Activated CD4-positive, alpha-beta T cell treated with anti-CD3 and anti-CD28 coated beads for 24 hours (primary cell): ENCODE results near the gene RAB27B.

ENCODE experiments used
- DNase-seq, 2 donors: peaks; one replicate each; pipeline ENCODE4 v3.0.0-alpha.2; 2020; ENCODE audit warnings: low read depth in 2 of 2

The RAB27B gene

GRCh38 chr18:54910161-54910919, 82.1 kb downstream of the RAB27B start:
- no peak for DNase-seq

- no peak for DNase-seq
Measured at GRCh38 chr18:54911551-54911950, 83.3 kb downstream of the RAB27B start.

- no peak for DNase-seq
Measured at GRCh38 chr18:54914816-54915215, 86.5 kb downstream of the RAB27B start.

GRCh38 chr18:54916507-54916906, 88.2 kb downstream of the RAB27B start:
- DNase-seq: no peak

- no peak for DNase-seq
Measured at GRCh38 chr18:54918060-54918459, 89.8 kb downstream of the RAB27B start.

- DNase-seq: no peak
Measured at GRCh38 chr18:54919412-54919811, 91.1 kb downstream of the RAB27B start.

GRCh38 chr18:54923339-54923956, 95.2 kb downstream of the RAB27B start:
- no peak for DNase-seq

- DNase-seq: no peak
Measured at GRCh38 chr18:54924948-54925347, 96.7 kb downstream of the RAB27B start.

- no peak for DNase-seq
Measured at GRCh38 chr18:54926593-54927325, 98.5 kb downstream of the RAB27B start.

- no peak for DNase-seq
Measured at GRCh38 chr18:54928236-54928635, 100.0 kb downstream of the RAB27B start.

- no peak for DNase-seq
Measured at GRCh38 chr18:54931152-54931551, 102.9 kb downstream of the RAB27B start.

GRCh38 chr18:54932472-54932871, 104.2 kb downstream of the RAB27B start:
- no peak for DNase-seq

- no peak for DNase-seq
Measured at GRCh38 chr18:54938506-54938905, 110.2 kb downstream of the RAB27B start.

- no peak for DNase-seq
Measured at GRCh38 chr18:54939361-54939917, 111.2 kb downstream of the RAB27B start.

GRCh38 chr18:54942144-54942543, 113.9 kb downstream of the RAB27B start:
- DNase-seq: no peak

- no peak for DNase-seq
Measured at GRCh38 chr18:54942569-54942968, 114.3 kb downstream of the RAB27B start.
